Hindlimb muscle (tissue), 1 donor: Measurements from ENCODE around the gene PCDHGB1. TPM values are rescaled to one million over a fixed set of nuclear protein-coding genes. Genes with fewer than 3 reads are reported as not detected.
"Not testable (repeated sequence)": the region's sequence is repeated elsewhere in the genome, so short reads cannot be mapped to it uniquely, and the experiment has no call there.

Experiments
- DNase-seq: peaks from one replicate; pipeline ENCODE4 v3.0.0-alpha.2; 2013
- polyA plus RNA-seq: library from polyadenylated mRNA; unstranded; fragments of 120-200 nt; gene quantifications from one replicate; pipeline ENCODE4 v1.2.1, GENCODE V29; 2013; ENCODE audit not compliant: insufficient read length

The PCDHGB1 gene
- polyA plus RNA-seq, 1 donor, result 0.45 TPM

DNA sequence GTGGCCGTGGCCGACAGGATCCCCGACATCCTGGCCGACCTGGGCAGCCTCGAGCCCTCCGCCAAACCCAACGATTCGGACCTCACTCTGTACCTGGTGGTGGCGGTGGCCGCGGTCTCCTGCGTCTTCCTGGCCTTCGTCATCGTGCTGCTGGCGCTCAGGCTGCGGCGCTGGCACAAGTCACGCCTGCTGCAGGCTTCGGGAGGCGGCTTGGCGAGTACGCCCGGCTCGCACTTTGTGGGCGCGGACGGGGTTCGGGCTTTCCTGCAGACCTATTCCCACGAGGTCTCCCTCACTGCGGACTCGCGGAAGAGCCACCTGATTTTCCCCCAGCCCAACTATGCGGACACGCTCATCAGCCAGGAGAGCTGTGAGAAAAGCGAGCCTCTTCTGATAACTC lies 3.9 kb upstream of the PCDHGB1 start:
- DNase-seq, result not testable (repeated sequence)

DNA sequence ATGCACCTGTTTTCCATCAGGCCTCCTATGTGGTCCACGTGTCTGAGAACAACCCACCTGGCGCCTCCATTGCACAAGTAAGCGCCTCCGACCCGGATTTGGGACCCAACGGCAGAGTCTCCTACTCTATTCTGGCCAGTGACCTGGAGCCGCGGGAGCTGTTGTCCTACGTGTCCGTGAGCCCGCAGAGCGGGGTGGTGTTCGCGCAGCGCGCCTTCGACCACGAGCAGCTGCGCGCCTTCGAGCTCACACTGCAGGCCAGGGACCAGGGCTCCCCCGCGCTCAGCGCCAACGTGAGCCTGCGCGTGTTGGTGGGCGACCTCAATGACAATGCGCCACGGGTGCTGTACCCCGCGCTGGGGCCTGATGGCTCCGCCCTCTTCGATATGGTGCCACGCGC lies 1.7 kb downstream of the PCDHGB1 start:
- DNase-seq, result no peak

DNA sequence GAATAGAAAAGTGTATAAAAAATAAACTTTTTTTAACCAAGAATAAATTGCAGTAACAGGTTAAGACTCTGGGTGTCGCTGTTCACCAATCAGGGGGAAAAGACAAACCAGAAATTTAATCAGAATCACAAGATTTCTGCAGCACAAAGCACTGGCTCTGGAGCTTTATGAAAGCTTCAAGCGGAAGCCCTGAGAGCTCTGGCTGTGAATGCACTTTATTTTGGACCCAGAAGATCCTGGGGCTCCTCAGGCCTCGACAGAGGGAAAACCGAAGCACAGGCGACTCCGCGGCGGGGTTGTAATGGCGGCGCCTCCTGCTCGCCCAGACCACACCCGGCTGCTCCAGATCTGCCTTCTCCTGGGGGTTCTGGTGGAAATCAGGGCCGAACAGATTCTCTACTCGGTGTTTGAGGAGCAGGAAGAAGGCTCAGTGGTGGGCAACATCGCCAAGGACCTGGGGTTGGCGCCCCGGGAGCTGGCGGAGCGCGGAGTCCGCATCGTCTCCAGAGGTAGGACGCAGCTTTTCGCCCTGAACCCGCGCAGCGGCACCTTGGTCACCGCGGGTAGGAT lies 5.1 kb downstream of the PCDHGB1 start, which contains the start of gene PCDHGA4:
TSS of gene PCDHGA4 (plus strand) at position 122 of the 570 bp plus-strand sequence. CDS start at position 209, 87 bp downstream.
- DNase-seq, result no peak

DNA sequence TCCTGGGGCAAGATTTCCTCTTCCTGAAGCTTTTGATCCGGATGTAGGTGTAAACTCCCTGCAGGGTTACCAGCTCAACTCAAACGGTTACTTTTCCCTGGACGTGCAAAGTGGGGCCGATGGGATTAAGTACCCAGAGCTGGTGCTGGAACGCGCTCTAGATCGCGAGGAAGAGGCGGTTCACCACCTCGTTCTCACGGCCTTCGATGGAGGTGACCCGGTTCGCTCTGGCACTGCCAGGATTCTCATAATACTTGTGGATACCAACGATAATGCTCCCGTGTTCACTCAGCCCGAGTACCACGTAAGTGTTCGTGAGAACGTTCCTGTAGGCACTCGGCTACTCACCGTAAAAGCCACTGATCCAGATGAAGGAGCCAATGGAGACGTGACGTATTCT lies 5.7 kb downstream of the PCDHGB1 start:
- DNase-seq, result no peak

DNA sequence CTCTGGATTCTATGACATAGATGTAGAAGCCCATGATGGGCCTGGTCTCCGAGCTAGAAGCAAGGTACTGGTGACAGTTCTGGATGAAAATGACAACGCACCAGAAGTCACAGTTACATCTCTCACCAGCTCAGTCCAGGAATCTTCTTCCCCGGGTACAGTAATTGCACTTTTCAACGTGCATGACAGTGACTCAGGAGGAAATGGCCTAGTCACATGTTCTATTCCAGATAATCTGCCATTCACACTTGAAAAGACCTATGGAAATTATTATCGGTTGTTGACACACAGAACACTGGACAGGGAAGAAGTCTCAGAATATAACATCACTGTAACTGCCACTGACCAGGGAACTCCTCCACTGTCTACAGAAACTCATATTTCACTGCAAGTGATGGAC lies 6.2 kb downstream of the PCDHGB1 start:
- no peak for DNase-seq

DNA sequence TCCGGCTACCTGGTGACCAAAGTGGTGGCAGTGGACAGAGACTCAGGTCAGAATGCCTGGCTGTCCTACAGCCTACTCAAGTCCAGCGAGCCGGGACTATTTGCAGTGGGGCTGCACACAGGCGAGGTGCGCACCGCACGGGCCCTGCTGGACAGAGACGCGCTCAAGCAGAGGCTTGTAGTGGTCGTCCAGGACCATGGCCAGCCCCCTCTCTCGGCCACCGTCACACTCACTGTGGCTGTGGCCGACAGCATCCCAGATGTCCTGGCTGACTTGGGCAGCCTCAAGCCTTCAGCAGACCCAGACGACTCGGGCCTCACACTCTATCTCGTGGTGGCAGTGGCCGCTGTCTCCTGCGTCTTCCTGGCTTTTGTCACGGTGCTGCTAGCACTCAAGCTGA lies 7.1 kb downstream of the PCDHGB1 start:
- no peak for DNase-seq

DNA sequence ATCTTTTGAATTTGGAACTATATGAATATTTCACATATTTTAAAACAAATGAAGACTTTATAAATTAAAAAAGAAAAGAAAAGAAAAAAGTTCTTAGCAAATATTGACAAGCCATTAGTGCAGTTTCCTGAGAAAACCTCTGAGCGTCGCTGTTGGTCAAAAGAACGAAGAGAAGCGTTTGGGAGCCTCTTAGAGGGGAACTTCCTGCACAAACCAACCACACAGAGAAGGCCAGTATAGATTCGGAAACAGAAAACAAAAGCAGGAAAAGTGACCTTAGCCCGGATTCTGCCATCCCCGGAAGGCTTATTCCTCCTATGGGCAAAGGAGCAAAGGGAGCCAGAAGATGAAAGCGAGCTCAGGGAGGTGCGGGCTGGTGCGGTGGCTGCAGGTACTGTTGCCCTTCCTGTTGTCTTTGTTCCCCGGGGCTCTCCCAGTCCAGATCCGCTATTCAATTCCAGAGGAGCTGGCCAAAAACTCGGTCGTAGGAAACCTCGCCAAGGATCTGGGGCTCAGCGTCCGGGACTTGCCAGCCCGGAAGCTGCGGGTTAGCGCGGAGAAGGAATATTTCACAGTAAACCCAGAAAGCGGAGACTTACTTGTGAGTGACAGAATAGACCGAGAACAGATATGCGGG lies 10.0 kb downstream of the PCDHGB1 start, which contains the start of gene PCDHGB2:
TSS of gene PCDHGB2 (plus strand) at position 205 of the 637 bp plus-strand sequence. CDS start at position 347, 142 bp downstream.
- DNase-seq, result no peak

DNA sequence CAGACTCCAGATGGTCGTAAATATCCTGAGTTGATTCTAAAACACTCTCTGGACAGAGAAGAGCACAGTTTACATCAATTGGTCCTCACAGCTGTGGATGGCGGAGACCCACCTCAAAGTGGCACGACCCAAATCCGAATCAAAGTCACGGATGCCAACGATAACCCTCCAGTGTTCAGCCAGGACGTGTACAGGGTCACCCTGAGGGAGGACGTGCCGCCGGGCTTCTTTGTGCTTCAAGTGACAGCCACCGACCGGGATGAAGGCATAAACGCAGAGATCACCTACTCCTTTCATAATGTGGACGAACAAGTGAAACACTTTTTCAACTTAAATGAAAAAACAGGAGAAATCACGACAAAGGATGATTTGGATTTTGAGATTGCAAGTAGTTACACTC lies 10.8 kb downstream of the PCDHGB1 start:
- no peak for DNase-seq

DNA sequence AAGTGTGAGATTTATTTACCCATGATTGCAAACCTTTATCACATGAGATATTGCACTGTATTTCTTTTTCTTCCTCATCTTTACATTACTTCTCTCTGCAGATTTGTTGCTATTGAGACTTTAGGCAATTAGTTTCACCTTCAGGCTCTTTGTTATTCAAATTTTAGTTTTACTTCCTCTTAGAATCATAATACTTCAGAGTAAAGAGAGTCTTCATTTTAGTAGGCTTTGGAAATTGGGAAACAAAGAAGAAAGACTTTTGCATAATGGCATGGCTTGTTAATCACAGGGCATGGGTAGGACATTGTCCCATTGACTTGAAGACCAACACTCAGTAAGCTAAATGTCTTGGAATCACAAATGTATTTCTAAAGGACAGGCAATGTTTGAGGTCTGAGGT lies 12.8 kb downstream of the PCDHGB1 start:
- no peak for DNase-seq

DNA sequence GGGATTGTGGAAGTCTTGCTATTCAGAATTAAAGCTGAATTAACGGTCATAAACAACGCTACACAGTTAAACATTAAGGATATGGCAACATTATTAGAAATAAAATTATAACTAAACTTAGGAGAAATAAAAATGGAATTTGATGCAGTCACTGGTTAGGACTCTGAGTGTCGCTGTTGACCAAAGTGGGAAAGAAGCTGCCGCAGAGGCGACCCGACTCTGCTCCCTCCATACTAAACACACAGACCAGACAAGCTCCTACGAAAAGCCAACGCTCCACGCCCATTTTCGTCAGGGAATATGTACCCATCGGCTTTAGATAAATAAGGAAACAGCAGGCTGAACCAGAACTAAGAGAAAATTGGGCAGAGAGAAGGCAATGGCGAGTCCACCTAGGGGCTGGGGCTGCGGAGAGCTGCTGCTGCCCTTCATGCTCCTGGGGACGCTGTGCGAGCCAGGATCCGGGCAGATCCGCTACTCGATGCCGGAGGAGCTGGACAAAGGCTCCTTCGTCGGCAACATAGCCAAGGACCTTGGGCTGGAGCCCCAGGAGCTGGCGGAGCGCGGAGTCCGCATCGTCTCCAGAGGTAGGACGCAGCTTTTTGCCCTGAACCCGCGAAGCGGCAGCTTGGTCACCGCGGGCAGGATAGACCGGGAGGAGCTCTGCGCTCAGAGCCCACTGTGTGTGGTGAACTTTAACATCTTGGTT lies 14.2 kb downstream of the PCDHGB1 start, which contains the start of gene PCDHGA5:
TSS of gene PCDHGA5 (plus strand) at position 211 of the 709 bp plus-strand sequence. CDS start at position 380, 169 bp downstream.
- DNase-seq, result no peak

DNA sequence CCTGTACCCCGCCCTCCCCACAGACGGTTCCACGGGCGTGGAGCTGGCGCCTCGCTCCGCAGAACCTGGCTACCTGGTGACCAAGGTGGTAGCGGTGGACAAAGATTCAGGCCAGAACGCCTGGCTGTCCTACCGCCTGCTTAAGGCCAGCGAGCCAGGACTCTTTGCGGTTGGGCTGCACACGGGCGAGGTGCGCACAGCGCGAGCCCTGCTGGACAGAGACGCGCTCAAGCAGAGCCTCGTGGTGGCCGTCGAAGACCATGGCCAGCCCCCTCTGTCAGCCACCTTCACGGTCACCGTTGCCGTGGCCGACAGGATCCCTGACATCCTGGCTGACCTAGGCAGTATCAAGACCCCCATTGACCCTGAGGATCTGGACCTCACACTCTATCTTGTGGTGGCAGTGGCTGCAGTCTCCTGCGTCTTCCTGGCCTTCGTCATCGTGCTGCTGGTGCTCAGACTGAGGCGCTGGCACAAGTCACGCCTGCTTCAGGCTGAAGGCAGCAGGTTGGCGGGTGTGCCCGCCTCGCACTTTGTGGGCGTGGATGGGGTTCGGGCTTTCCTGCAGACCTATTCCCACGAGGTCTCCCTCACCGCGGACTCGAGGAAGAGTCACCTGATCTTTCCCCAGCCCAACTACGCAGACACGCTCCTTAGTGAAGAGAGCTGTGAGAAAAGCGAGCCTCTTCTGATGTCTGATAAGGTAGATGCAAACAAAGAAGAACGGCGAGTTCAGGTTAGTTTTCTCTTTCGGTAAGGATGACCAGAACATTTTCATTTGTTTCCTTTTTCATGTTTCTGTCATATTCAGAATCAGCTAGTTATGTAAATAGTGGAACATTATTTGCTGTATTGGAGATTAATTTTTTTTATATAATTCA lies 16.4 kb downstream of the PCDHGB1 start:
- no peak for DNase-seq

DNA sequence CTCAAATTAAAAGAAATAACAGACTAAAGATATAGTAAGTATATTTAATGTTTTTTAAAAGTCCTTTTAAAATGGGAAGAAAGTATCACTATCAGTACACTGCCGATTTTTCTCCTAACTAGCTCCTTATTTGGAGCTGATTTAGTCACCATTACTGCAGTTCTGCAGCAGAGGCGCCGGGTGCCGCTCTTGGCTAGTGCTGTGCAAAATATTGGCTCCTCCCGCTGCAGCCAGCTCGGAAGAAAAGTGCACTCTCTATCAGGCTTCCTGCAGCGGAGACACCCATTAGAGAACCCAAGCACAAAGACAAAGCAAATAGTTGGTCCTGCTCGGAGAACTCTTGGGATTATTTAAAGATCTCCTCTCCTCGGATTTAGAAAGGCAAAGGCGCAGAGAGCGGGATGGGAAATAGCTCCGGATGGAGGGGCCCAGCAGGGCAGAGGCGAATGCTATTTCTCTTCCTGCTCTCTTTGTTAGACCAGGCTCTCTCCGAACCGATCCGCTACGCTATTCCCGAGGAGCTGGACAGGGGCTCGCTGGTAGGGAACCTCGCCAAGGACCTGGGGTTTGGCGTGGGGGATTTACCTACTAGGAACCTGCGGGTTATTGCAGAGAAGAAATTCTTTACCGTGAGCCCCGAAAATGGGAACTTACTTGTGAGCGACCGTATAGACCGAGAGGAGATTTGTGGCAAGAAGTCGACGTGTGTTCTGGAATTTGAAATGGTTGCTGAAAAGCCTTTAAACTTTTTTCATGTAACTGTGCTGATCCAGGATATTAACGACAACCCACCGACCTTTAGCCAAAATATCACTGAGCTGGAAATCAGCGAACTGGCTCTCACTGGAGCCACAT lies 20.3 kb downstream of the PCDHGB1 start, which contains the start of gene PCDHGB3:
TSS of gene PCDHGB3 (plus strand) at position 249 of the 855 bp plus-strand sequence. CDS start at position 402, 153 bp downstream.
- DNase-seq, result no peak

DNA sequence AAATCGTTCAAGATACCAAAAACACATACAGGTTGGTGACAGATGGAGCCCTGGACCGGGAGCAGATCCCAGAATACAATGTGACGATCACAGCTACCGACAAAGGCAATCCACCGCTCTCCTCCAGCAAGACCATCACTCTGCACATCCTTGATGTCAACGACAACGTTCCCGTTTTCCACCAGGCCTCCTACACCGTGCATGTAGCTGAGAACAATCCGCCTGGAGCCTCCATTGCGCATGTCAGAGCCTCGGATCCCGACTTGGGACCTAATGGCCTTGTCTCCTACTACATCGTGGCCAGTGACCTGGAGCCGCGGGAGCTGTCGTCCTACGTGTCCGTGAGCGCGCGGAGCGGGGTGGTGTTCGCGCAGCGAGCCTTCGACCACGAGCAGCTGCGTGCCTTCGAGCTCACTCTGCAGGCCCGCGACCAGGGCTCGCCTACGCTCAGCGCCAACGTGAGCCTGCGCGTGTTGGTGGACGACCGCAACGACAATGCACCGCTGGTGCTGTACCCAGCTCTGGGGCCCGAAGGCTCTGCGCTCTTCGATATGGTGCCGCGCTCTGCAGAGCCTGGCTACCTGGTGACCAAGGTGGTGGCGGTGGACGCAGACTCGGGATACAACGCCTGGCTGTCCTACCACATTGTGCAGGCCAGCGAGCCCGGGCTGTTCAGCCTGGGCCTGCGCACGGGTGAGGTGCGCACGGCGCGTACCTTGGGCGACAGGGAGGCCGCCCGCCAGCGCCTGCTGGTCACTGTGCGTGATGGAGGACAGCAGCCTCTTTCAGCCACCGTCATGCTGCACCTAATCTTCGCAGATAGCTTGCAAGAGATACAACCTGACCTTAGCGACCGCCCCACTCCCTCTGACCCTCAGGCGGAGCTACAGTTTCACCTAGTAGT lies 21.9 kb downstream of the PCDHGB1 start:
- DNase-seq, result no peak

DNA sequence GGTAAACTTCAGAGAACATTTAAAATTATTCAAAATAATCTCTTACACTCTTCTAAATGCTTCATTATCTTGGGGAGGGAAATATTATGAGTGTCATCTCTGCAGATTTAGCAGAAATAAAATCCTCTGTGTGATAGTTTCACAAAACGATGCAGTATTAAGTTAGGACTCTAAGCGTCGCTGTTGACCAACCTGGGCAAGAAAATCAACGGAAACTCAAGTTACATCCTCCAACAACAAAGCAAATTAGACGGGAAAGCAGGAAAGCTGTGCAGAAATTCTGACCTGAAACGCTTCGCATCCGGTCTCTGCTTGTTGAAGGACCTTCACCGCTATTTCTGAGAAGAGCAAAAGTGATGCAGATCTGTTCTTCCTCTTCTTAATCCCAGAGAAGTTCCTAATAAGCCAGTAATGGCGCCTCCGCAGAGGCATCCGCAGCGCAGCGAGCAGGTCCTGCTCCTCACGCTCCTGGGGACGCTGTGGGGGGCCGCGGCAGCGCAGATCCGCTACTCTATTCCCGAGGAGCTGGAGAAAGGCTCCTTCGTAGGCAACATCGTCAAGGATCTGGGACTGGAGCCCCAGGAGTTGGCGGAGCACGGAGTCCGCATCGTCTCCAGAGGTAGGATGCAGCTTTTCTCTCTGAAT lies 23.9 kb downstream of the PCDHGB1 start, which contains the start of gene PCDHGA6:
TSS of gene PCDHGA6 (plus strand) at position 219 of the 645 bp plus-strand sequence. CDS start at position 412, 193 bp downstream.
- no peak for DNase-seq

DNA sequence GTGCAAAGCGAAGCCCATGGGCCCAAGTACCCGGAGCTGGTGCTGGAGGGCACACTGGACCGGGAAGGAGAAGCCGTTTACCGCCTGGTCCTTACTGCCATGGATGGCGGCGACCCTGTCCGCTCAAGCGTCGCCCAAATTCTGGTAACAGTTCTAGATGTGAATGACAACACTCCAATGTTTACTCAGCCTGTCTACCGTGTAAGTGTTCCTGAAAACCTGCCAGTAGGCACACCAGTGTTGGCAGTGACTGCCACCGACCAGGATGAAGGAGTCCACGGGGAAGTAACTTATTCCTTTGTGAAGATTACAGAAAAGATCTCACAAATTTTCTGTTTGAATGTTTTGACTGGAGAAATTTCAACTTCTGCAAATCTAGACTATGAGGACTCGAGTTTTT lies 24.7 kb downstream of the PCDHGB1 start:
- DNase-seq, result no peak

DNA sequence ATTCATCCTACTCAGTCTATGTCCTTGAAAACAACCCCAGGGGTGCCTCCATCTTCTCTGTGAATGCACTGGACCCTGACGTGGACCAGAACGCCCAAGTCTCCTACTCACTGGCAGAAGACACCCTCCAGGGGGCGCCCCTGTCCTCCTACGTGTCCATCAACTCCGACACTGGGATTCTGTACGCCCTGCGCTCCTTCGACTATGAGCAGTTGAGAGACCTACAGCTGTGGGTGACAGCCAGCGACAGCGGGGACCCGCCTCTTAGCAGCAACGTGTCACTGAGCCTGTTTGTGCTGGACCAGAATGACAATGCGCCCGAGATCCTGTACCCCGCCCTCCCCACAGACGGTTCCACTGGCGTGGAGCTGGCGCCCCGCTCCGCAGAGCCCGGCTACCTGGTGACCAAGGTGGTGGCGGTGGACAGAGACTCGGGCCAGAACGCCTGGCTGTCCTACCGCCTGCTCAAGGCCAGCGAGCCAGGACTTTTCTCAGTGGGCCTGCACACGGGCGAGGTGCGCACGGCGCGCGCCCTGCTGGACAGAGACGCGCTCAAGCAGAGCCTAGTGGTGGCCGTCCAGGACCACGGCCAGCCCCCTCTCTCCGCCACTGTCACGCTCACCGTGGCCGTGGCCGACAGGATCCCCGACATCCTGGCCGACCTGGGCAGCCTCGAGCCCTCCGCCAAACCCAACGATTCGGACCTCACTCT lies 25.7 kb downstream of the PCDHGB1 start:
- DNase-seq, result not testable (repeated sequence)

DNA sequence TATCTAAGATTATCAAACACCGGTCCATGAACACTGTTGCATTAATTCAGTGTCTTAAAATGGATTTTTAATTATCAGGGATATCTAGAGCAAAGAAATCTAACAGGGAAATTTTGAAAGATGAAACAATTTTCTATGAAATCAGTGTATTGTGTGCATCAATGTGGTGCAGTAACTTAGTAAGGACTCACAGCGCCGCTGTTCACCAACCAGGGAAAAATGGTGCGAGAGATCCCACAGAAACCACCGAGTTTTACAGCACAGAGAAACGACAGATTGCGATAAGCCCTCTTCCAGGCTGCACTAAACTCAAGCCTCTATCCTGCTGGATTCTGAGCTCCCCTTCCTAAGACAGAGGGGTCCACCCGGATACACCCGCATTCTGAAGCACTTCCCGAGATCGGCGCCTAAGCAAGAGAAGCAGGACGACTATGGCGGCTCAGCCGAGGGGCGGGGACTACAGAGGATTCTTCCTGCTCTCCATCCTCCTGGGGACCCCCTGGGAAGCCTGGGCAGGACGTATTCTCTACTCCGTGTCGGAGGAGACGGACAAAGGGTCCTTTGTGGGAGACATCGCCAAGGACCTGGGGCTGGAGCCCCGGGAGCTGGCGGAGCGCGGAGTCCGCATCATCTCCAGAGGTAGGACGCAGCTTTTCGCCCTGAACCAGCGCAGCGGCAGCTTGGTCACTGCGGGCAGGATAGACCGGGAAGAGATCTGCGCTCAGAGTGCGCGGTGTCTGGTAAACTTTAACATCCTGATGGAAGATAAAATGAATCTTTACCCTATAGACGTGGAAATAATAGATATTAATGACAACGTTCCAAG lies 32.8 kb downstream of the PCDHGB1 start, which contains the start of gene PCDHGA7:
TSS of gene PCDHGA7 (plus strand) at position 274 of the 826 bp plus-strand sequence. CDS start at position 432, 158 bp downstream.
- no peak for DNase-seq

DNA sequence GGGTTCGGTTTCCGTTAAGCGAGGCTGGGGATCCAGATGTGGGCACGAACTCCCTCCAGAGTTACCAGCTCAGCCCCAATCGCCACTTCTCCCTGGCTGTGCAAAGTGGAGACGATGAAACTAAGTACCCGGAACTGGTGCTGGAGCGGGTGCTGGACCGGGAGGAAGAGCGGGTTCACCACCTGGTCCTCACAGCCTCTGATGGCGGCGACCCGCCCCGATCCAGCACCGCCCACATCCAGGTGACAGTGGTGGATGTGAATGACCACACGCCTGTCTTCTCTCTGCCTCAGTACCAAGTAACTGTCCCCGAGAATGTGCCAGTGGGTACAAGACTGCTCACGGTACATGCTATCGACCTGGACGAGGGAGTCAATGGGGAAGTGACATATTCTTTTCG lies 33.4 kb downstream of the PCDHGB1 start:
- no peak for DNase-seq
